HK-2 (cell line): ENCODE results near the gene OLIG1.

ENCODE experiments used
- DNase-seq: peaks from one replicate; pipeline ENCODE4 v3.0.0-alpha.2; 2018; ENCODE audit not compliant: unreplicated experiment

Gene OLIG1

DNA sequence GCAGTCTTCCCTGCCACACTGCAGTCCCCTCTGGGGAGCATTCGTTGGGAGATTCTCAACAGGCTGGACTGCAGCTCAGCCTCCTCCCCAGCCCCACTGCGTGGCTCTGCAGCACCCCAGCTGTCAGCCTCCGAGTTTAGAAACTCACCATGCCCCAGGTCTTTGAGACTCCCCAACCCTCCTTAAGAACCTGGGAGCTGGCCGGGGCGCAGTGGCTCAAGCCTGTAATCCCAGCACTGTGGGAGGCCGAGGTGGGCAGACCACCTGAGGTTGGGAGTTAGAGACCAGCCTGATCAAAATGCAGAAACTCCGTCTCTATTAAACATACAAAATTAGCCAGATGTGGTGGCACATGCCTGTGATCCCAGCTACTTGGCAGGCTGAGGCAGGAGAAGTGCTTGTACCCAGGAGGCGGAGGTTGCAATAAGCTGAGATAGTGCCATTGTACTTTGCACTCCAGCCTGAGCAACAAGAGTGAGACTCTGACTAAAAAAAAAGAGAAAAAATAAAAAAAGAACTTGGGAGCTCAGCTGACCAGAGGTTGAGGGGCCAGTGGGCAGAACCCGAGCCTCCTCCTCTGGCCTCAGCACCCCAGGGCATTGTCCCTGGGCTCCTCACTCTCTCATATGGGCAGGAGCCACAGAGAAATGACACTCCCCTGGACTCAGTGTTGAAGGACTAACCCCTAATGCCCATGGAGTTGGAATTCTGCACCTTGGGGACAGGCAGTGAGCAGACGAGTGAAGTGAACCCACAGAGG, 38.6 kb upstream of the OLIG1 start:
- no peak for DNase-seq

DNA sequence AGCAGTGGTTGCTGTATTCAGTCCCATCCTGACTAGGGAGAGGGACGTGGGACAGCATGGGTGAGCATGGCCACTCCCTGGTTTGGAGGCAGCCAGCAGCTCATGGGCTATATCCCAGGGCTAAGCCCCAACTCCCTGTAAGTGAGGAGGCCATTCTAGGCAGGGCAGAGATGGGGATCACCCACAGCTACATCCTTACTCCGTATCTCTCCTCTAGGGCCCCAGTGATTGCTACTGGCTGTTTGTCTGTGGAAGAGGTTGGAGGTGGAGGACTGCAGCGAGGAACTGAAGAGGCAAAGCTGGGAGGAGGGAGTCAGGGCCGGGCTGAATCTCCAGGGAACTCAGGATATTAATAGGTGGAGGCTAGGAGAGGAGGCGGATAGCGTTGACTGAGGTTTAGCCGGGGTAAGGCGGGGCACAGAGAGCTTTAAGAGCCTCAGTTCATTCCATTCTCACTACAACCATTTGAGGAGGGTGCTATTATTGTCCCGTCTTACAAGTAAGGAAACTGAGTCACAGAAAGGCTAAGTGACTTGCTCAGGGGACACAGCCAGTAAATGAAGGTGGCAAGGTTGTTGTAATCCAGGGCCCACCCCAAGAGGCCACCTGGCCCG, 37.4 kb upstream of the OLIG1 start:
- DNase-seq, result no peak

DNA sequence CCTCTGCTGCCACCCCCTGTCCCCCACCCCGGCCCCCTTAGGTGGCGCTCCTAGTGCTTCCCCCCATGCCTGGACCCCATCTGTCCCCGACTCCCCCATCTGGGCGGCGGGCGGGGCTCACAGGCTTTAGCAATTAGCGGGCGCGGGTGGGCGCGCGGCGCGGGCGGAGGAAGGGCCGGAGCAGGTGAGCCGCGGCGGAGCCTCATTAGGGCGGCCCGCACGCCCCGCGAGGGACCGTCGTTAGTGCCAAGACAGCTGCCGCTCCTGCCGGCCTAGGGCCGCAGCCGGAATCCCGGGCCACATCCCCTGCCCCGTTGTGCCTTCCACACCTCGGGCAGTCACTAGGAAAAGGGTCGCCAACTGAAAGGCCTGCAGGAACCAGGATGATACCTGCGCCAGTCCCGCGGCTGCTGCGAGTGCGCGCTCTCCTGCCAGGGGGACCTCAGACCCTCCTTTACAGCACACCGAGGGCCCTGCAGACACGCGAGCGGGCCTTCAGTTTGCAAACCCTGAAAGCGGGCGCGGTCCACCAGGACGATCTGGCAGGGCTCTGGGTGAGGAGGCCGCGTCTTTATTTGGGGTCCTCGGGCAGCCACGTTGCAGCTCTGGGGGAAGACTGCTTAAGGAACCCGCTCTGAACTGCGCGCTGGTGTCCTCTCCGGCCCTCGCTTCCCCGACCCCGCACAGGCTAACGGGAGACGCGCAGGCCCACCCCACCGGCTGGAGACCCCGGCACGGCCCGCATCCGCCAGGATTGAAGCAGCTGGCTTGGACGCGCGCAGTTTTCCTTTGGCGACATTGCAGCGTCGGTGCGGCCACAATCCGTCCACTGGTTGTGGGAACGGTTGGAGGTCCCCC, 36.6 kb upstream of the OLIG1 start:
- DNase-seq, result no peak

DNA sequence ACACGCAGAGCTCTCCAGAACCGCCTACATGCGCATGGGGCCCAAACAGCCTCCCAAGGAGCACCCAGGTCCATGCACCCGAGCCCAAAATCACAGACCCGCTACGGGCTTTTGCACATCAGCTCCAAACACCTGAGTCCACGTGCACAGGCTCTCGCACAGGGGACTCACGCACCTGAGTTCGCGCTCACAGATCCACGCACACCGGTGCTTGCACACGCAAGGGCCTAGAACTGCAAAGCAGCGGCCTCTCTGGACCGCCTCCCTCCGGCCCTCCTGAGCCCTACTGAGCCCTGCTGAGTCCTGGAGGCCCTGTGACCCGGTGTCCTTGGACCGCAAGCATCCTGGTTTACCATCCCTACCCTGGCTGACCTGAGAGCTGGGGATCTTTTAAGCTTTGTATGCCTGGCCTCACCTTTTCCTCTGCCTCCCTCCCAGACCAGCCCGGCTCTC, 36.0 kb upstream of the OLIG1 start:
- DNase-seq, result no peak

DNA sequence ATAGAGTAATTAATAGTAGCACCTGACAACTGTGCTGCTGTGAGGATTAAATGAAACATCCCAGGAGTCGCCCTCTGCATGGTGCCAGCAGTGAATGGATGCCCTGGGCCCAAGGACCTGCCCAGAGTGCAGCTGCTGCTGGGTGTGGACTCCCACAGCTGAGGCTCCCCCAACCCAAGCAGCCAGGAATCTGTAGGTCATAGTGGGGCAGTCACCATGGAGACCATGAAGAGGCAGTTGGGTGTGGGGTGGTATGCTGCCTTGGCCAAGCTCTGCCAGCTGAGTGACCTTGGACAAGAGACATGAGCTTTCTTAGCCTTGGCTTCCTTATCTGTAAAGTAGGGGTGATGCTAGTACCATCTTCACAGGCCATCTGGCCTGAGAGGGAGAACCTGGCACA, 34.8 kb upstream of the OLIG1 start:
- no peak for DNase-seq

DNA sequence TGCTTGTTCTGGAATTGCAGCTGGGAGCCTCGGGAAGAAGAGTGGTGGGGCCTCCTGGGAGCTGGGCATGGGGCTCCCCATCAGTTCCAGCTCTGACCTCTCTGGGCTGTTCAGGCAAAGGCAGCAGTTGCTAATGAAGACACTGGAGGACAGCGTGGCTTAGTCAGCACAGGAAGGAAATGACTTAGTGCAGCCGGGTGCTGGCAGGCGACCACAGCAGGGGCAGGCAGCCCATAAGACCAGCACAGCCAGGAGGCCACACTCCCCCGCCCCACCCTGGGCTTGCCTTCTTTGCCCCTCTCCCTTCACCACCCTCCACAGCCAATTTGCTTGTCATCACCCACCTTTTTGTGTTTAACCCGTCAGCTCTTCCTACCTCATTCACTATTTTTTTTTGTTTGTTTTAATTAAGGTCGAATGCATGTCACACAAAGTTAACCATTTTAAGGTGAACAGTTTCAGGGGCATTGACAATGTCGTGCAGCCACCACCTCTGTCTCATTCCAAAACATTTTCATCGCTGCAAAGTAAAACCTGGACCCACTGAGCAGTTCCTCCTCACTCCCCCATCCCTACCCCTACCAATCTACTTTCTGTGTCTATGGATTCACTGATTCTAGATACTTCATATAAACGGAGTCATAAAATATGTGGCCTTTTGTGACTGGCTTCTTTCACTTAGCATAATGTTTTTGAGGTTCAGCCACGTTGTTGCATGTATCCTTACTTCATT, 33.3 kb upstream of the OLIG1 start:
- no peak for DNase-seq

DNA sequence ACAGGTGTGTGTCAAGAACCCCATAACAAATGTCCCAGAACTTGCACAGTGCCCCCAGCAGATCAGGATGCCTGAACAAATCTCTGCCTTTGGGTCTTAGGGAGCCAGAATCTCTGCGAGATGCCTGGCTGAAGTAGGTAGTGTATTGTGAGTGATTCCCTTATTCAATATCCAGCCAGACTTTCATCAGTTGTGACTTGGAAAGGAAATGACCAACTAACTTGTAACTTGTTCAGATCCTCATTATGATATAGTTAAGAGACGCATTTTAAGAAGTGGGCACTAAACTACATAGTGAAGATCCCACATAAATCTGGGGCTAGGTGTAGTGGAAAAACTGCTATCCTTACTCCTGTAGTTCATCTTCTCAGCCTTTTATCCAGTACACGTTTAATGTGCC, 32.4 kb upstream of the OLIG1 start:
- DNase-seq, result no peak

DNA sequence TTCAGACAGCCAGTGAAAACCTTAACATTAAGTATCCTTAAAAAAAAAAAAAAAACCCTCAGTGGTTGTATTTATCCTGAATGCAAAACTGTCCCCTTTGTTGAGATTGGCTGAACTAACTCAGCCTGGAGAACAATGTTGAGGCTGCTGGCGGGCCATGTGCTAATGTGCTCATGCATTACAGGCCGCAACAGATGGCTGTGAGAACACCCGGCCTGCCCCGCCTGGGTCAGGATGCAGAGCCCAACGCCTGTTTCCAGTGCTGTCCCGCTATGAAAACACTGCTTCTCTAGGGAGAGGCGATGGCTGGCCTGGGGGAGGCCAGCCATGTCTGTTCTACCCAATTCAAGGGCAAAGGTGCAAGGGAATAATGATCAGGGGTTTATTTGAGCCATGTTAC, 30.4 kb upstream of the OLIG1 start:
- DNase-seq, result no peak

DNA sequence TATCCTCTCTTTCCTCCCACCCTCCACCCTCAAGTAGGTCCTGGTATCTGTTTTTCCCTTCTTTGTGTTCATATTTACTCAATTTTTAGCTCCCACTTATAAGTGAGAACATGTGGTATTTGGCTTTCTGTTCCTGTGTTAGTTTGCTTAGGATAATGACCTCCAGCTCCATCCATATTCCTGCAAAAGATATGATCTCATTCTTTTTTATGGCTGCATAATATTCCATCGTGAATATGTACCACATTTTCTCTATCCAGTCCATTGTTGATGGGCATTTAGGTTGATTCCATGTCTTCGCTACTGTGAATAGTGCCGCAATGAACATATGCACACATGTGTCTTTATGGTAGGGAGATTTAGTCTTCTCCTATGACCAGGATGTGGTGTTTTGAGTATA, 29.7 kb upstream of the OLIG1 start:
- no peak for DNase-seq

DNA sequence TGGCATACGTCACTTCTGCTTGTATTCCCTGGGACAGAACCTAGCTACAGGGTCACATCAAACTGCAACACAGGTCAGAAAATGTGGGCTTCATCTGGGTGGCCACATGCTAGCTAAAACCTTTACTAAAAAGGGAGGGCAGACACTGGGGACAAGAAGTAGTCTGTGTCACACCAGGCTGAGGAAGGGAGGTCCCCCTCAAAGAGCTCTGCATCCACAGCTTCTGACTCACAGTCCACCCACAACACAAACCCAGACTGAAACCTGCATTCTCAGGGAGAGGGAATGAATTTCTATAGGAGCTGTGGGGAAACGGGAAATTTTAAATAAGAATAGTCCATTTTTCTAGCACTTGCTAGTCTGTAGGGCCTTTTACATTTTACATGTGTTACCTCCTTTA, 28.0 kb upstream of the OLIG1 start:
- no peak for DNase-seq

DNA sequence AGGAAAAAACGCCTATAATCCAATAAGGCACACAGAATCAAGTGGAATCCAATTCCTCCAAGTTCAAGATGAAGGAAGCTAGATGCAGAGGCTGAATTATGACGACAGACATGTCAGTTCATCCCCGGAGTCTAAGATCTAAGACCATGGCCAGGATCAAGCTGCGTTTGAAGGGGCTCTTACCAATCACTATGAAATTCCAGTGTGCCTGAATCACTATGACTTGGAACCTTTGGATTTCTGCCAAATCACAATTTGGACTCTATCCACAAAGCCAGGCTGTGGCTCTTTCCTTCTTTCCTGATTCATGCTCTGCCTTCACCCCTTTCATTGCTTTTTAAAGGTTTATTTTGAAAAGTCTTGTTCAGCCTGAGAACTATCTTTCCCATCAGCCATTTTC, 27.1 kb upstream of the OLIG1 start:
- DNase-seq, result no peak

DNA sequence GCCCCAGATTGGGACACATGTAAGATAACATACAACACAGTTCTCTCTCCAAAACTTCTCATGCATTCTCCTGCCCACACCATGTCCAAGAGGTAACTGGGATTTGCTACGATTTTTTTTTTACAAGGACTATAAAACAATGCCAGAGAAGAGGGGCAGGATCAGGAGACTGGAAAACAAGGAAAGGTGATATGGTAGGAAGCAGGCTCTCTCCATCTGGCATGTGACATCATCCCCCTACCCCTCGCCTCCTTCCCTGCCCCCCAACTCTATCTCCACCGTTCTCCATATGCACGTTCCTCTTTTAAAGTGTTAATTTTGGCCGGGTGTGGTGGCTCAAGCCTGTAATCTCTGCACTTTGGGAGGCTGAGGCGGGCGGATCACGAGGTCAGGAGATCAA, 23.5 kb upstream of the OLIG1 start:
- DNase-seq, result no peak

DNA sequence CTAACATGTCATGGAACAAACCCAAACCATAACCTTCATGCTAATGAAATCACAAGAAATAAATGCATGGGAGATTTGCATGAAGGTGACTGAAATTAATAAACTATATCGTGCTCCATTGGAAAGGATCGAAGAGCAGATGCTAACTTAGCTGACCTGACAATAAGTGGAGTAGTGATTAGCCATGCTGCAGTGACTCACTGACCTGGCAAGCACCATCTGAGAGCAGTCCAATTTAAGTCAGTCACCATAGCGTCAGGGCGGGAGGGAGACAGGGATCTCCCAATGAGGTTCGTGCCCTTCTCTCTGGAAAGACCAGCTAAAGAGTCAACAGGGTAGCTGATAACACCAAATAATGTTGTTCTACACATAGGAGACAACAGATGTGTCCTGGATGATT, 22.7 kb upstream of the OLIG1 start:
- DNase-seq, result no peak

DNA sequence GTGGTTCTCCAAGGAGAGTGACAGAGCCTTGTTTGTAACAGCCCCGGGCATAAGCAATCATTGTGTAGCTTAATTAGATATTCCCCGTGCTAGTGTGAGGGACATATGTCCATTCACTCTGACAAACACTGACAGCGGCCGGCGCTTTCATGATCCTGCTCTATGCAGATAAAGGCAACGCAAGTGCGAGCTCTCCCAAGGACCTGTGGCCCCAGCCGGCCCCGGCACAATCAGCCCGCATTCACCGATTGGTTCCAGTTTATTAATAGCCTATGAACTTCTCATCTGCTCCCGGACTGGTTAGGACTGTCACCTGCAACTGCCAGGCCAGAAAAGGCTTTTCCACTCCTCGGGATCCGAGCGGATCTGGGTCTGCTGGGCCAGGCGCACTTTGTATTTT, 18.0 kb upstream of the OLIG1 start:
- no peak for DNase-seq

DNA sequence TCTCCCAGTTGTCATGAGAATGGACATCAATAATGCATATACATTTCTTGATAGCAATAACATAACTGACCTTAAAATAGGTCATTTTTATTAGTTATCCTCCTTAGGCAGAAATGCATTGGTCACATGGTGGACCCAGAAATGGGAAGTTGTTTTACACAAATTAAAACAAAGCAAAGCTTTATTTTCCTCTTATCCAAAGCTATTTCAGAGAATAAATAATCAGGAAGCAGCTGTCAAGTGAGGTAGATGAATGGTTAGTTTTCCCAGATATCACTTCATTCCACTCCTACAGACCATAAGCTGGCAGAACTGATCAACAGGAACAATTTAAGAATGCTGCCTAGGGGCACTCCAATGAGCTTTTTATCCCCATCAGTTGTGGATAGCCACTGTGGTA, 16.0 kb upstream of the OLIG1 start:
- no peak for DNase-seq

DNA sequence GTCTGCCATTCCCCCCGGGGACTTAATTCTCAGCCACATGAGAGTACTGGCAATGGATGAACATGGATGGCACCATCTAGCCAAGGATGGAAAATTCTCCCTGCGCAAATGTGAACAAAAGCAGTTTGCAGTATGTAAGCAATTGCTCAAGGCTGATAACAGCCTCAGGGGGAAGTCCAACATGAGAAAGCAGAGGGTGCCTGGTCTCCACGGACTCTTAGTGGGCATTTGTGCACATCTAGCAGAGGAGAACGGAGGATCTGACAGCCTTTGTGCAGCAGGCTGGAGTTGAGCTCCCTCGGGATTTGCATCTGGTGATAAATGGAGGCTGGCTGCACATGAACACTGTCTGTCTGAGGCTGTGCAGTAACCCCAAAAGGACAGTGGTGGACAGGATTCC, 13.9 kb upstream of the OLIG1 start:
- no peak for DNase-seq

DNA sequence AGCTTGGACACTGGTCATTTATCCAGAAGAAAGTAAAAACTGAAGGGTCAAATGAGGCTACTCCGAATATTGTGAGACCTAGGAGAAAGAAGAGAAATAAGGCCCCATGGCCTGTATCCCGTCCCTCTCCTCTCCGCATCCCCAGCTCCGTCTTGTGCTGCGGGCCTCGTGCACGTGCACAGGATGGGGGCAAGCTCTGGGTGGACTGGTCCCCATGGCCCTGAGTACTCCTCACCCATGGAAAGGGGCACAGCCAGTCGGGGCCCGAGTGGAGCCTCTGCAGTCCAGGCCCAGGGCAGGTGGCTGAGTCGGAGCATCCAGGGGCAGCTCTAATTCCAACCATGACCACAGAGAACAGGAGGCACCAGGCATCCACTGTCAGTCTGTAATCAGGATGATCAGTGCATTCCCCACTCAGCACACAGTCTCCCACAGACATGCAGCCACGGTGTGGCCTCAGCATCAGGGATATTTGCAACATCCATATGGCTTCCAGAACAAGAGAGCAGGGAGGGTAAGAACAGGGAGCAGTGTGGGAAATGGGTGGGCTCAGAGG, 12.5 kb upstream of the OLIG1 start:
- no peak for DNase-seq

DNA sequence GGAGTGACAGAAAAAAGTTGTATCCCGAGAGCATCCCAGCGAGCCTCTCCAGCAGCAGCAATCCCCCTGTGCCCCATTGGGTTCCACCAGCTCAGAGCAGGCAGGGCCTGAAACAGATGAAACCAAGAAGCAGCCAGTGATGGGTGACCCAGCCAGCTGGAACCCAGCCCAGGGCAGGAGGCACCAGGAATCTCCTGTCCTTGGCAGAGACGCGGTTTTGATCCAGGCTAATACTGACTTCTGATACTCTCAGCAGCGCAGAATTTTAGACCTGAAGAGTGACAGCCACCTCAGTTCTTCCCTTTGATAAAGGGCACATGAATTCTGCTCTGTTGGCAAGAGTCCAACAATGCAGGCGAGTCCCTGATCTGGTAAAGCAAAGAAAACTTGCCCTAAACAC, 11.4 kb upstream of the OLIG1 start:
- no peak for DNase-seq

DNA sequence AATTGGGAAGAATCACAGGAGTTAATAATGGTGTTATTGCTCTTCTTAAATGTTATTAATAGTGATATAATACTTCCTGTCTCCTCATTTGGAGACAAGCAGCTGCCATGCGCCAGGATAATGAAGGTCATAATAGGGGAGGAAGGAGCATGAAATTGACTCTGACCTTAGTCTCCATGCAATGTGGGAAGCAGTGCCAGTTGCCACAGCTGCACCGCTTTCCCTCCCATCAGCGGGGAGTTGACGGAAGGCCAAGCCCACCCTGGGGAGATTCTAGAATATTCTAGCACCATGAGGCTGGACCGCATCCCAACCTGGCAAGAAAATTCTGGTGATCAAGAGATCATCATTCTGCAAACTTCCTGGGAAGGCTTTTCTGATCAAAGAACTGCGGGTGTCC, 11.0 kb upstream of the OLIG1 start:
- no peak for DNase-seq

DNA sequence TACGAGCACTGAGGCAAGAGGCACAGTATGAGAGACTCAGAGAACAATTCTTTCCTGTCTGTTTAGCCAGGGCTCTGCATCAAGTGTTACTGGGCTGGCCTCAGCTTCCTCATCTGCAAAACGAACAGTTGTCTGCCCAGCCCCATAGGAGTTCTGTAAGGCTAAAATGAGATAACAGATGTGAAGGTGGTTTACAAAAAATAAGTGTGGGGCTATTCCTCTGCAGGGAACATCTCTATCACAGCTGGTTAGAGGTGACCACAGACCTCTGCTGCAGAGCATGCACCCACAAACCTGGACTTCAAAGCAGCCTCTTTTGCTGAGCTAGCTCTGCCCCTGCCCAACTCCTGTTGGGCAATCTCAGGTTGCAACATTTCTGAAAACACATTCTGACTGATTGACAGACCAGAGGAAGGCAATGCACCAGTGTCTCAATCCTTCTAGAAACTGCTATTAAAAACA, 10.5 kb upstream of the OLIG1 start:
- no peak for DNase-seq

DNA sequence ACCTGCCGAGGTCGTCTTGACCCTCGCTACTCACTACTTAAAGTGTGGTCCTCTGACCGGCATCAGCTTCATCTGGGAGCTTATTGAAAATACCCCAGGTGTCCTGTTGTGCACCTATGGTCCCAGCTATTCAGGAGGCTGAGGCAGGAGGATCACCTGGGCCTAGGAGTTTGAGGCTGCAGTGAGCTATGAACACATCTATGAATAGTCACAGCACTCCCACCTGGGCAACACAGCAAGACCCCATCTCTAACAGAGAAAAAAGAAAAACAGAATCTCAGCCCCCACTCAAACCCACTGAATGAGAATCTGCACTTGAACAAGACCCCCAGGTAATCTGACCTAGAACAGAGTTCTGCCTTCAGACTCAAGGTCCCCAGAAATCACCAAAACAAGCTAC, 8.7 kb upstream of the OLIG1 start:
- no peak for DNase-seq

DNA sequence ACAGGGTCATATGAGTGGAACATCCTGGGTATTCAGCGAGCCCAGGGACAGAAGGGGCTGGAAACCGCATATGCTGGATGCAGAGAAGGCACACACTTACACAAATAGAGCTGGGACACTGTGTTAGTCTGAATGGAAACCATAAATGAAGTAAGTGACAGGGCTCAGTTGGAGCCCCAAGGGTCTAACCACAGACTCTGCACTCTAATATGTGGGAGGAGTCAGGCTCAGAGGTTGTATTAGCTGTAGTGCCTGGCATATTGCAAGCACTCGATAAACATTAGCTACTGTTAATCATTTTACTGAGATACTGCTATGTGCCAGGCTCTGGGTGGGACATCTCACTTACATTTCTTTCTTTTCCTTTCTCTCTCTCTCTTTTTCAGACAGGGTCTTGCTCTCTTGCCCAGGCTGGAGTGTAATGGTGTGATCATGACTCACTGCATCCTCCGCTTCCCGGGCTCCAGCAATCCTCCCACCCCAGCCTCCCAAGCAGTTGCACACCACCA, 6.5 kb upstream of the OLIG1 start:
- no peak for DNase-seq
